ENCODE data around the gene RABGAP1L. TPM values are rescaled to one million over a fixed set of nuclear protein-coding genes. Genes with fewer than 3 reads are reported as not detected.
"Not testable (repeated sequence)": the region's sequence is repeated elsewhere in the genome, so short reads cannot be mapped to it uniquely, and the experiment has no call there.

The RABGAP1L gene
- total RNA-seq, 4 donors from 2014 or later, result 31.7 to 49.7 (median 34.3) TPM

GRCh38 chr1:174809755-174810280, 650.5 kb downstream of the RABGAP1L start:
- ATAC-seq (ENCODE audit: low FRiP score) (no peak), DNase-seq (ENCODE audit: low spot score) (no peak)
- no peak for TF ChIP-seq CTCF (IDR thresholded peaks at IDR 0.05)

GRCh38 chr1:174812016-174812415, 652.7 kb downstream of the RABGAP1L start:
- no peak for TF ChIP-seq CTCF (IDR thresholded peaks at IDR 0.05)
- DNase-seq (ENCODE audit: low spot score) (no peak), ATAC-seq (ENCODE audit: low FRiP score) (no peak)

- DNase-seq (ENCODE audit: low spot score) (no peak), ATAC-seq (ENCODE audit: low FRiP score) (no peak)
- no peak for TF ChIP-seq CTCF (IDR thresholded peaks at IDR 0.05)
Measured at GRCh38 chr1:174812656-174813055, 653.3 kb downstream of the RABGAP1L start.

- DNase-seq (ENCODE audit: low spot score) (no peak), ATAC-seq (ENCODE audit: low FRiP score) (no peak)
- no peak for TF ChIP-seq CTCF (IDR thresholded peaks at IDR 0.05)
Measured at GRCh38 chr1:174815036-174815435, 655.7 kb downstream of the RABGAP1L start.

GRCh38 chr1:174815474-174815908, 656.2 kb downstream of the RABGAP1L start:
- no peak for TF ChIP-seq CTCF (IDR thresholded peaks at IDR 0.05)
- ATAC-seq (ENCODE audit: low FRiP score), result no peak
- DNase-seq (ENCODE audit: low spot score), result no peak

GRCh38 chr1:174816621-174817020, 657.3 kb downstream of the RABGAP1L start:
- not testable (repeated sequence) for ATAC-seq (ENCODE audit: low FRiP score); DNase-seq (ENCODE audit: low spot score)

- no peak for ATAC-seq (ENCODE audit: low FRiP score)
- no peak for TF ChIP-seq CTCF (IDR thresholded peaks at IDR 0.05)
Measured at GRCh38 chr1:174818014-174818616, 658.8 kb downstream of the RABGAP1L start.

More at GRCh38 chr1:174818014-174818616, 658.8 kb downstream of the RABGAP1L start:
- DNase-seq (ENCODE audit: low spot score), result no peak
